ENCODE measurements around the gene PPAT.
"Not testable (repeated sequence)": the region's sequence is repeated elsewhere in the genome, so short reads cannot be mapped to it uniquely, and the experiment has no call there.

The PPAT gene

DNA sequence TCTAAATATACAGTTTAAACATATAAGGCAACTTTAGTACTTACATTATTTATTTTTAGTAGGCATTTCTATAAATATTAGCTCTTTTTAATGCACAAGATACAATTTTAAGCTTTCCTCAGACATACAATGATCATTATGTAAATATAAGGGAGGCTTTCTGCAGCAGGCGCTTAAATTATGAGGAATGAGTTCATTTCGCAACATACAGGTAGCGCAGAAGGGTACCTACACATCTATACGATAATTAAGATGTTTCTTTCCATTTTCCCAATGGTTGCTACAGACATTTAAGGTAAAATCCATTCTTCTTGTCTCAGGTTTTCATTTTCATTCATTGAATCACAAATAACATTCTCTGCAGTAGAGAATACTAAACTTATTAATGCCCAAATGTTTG is 49.3 kb downstream of the PPAT start:
- DNase-seq (ENCODE audit: low read depth in 2 of 2): no peak

DNA sequence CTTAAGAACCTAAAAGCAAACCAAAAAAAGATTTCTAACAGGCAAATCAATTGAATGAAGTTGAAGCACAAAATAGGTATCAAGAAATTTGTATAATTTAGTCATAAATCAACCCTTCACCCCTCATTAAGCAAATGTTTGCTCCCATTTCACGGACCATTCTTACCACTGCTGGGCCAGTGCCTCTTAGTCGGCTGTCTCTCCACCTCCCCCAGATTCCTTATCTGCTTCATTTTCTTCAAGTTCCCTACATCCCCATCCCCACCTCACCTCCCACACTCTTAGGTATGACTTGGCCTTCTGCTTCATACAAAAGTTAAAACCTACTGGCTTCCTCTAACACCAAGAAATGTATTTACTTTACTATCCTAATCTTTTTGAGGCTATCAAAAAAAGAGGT is 60.0 kb downstream of the PPAT start:
- no peak for DNase-seq (ENCODE audit: low read depth in 2 of 2)

DNA sequence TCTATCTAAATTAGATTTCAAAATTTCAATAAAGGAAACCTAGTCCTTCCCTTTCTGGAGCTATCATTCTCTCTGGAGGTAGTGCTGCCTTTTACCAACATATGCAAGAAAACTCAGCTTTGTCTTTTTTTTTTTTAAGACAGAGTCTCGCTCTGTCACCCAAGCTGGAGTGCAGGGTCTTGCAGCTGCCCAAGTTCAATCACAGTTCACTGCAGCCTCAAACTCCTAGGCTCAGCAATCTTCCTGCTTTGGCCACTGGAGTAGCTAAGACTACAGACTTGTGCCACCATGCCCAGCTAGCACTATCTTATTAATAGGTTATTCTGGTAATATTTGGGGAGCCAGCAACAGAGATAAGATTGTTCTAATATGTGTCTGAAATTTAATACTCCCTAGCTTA is 60.5 kb downstream of the PPAT start:
- DNase-seq (ENCODE audit: low read depth in 2 of 2): no peak

DNA sequence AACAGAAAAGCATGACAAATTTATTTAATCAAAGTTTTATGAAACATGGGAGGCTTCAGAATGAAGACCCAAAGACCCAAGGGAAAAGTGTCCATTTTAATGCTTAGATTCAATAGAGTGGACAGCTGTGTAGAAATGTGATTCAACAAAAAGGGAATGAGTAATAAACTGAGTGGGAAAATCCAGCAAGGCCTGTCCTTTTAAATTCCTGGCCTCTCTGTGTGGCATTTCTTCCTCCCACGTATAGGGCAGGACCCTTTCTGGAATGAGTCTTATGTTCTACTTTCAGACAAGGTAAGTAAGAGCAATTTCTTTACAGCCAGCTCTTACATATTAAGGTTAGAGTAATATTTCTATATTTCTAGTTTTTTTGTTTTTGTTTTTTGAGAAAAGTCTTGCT is 62.6 kb downstream of the PPAT start:
- no peak for DNase-seq (ENCODE audit: low read depth in 2 of 2)

DNA sequence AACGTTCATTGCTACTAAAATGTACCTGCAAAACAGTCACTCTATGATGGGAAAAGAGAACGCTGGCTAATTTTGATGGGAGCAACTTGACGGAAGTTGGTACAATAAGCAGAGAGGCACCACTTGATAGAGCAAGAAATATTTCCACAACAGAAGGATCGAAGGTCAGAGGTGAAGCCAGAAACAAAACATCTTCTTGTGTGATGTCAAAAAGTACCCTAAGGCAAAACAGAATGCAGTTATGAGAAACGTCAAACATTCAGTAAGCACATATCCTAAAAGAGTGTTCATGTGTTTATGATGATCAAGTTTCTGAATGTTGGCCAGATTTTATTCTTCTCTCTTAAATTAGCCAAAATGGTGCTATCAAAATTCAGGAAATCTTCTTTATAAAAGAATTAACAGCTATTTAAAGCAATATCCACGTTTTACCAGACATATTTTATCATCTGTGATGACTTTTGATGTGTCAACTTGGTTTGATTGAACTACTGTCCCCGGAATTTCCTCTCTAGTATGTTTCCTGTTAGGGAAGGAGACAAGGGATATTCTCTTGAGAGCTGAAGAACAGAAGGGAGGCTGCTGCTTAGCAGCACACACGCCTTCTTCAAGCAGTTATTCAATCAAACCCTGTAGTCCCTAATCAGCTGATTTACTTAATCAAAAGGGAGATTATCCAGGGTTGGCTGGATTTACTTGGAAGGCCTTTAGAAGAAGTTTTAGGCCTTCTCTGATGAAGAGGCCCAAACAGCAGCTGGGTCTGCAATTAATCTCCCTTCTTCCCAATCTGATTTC is 63.8 kb downstream of the PPAT start:
- no peak for DNase-seq (ENCODE audit: low read depth in 2 of 2)

DNA sequence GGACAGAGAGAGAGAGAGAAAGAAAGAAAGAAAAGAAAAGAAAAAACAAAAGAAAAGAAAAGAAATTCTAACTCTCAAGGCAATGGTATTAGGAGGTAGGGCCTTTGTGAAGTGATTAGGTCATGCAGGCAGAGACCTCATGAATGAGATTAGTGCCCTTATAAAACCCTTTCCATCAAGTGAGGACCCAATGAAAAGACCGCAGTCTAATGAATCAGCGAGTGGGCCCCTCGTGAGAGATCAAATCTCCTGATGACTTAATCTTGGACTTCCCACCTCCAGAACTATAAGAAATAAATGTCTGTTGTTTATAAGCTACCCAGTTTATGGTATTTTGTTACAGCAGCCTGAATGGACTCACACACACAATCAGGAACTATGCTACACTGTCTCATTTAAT is 65.0 kb downstream of the PPAT start:
- no peak for DNase-seq (ENCODE audit: low read depth in 2 of 2)

DNA sequence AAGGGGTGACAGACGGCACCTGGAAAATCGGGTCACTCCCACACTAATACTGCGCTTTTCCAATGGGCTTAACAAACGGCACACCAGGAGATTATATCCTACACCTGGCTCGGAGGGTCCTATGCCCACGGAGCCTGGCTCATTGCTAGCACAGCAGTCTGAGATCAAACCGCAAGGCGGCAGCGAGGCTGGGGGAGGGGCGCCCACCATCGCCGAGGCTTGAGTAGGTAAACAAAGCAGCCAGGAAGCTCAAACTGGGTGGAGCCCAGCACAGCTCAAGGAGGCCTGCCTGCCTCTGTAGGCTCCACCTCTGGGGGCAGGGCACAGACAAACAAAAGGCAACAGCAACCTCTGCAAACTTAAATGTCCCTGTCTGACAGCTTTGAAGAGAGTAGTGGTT is 72.4 kb downstream of the PPAT start:
- DNase-seq (ENCODE audit: low read depth in 2 of 2): not testable (repeated sequence)

DNA sequence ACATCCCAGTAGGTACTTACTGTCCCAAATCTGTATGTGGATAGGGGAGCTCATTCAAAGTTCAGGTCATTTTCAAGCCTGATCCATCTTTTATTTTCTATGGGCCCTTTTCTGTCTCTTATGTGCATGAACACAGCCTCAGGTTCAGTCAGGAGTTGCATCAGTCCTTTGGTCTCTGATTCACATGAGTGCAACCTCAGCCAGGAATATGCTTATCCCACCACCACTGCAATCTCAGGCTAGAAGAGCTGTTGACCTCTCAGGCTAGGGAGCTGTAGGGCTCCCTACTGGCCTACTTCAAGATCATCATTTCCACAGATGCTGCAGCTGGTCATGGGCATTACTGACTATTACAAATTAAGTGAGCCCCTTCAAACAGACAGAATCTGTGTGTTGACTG is 75.3 kb downstream of the PPAT start:
- no peak for DNase-seq (ENCODE audit: low read depth in 2 of 2)

DNA sequence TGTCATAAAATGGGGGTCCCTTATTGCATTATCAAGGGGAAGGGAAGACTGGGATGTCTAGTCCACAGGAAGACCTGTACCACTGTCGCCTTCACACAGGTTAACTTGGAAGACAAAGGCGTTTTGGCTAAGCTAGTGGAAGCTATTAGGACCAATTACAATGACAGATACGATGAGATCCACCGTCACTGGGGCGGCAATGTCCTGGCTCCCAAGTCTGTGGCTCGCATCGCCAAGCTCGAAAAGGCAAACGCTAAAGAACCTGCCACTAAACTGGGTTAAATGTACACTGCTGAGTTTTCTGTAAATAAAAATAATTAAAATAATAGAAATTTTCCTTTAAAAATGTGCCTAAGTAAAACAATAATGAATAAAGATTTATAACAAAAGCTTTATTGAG is 78.8 kb downstream of the PPAT start:
- no peak for DNase-seq (ENCODE audit: low read depth in 2 of 2)

DNA sequence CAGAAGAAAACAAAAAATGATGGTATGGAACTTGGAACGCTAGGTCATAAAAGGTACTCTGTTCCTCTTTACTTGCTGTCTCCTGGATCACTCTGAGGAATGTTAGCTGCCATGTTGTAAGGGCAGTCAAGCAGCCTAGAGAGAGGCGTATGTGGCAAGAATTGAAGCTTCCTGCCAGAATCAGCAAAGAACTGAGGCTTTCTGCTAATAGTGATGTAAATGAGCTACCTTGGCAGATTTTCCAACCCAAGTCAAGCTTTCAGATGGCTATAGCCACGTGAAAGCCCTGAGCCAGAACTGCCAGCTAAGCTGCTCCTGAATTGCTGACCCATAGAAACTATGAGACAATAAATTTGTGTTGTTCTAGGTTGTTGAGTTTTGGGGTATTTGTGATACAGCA is 86.8 kb downstream of the PPAT start:
- DNase-seq (ENCODE audit: low read depth in 2 of 2): no peak

DNA sequence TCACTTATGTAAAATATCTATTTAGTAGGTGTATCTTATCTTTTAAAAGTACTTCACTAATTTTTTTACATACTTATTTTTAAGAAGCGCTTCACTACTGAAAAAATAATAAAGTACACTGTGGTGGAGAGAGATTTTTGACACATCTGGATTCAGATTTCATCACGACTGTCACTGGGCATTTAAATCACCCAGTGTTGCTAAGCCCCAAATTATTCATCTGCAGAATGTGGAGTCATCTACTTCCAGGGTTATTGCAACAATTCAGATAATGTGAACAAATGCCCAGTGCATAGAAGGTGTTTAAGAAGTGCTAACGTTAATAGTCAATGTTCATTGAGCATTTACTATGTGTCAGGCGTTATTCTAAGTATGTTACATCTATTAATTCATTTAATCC is 90.0 kb downstream of the PPAT start:
- no peak for DNase-seq (ENCODE audit: low read depth in 2 of 2)
